GM03348 (cell line): ENCODE results near the gene CUBN.

Source experiments
- DNase-seq: peaks from one replicate; pipeline ENCODE4 v3.0.0; 2012; ENCODE audit warnings: low spot score

Gene CUBN

GRCh38 chr10:17010363-17011145 is 119.1 kb downstream of the CUBN start:
- no peak for DNase-seq

GRCh38 chr10:17009212-17009700 is 120.4 kb downstream of the CUBN start:
- DNase-seq: peak; percentile 57

GRCh38 chr10:17007418-17007770 is 122.2 kb downstream of the CUBN start:
- no peak for DNase-seq

- no peak for DNase-seq
These were observed 122.8 kb downstream of the CUBN start for GRCh38 chr10:17006631-17007417.

GRCh38 chr10:17005621-17006566 is 123.7 kb downstream of the CUBN start:
- no peak for DNase-seq

- no peak for DNase-seq
These were observed 124.7 kb downstream of the CUBN start for GRCh38 chr10:17004801-17005380.

- no peak for DNase-seq
These were observed 125.8 kb downstream of the CUBN start for GRCh38 chr10:17003651-17004286.

- peak; percentile 58 for DNase-seq
These were observed 126.5 kb downstream of the CUBN start for GRCh38 chr10:17003151-17003550.

GRCh38 chr10:17001961-17002749 is 127.5 kb downstream of the CUBN start:
- DNase-seq: peak; percentile 74

GRCh38 chr10:17001297-17001744 is 128.3 kb downstream of the CUBN start:
- no peak for DNase-seq

GRCh38 chr10:16999665-17000451 is 129.8 kb downstream of the CUBN start:
- no peak for DNase-seq

GRCh38 chr10:16996530-16996964 is 133.1 kb downstream of the CUBN start:
- no peak for DNase-seq

GRCh38 chr10:16995867-16996529 is 133.6 kb downstream of the CUBN start:
- no peak for DNase-seq

- no peak for DNase-seq
These were observed 136.4 kb downstream of the CUBN start for GRCh38 chr10:16993186-16993585.

- DNase-seq: no peak
These were observed 136.9 kb downstream of the CUBN start for GRCh38 chr10:16992611-16993119.

- DNase-seq: no peak
These were observed 138.6 kb downstream of the CUBN start for GRCh38 chr10:16991011-16991410.

- peak; percentile 42 for DNase-seq
These were observed 139.8 kb downstream of the CUBN start for GRCh38 chr10:16989826-16990293.

- no peak for DNase-seq
These were observed 140.7 kb downstream of the CUBN start for GRCh38 chr10:16988900-16989299.
